GM12875 (cell line): ENCODE measurements around the gene ROPN1L.
A peak's percentile ranks its signal among the peaks of the same experiment; 100 is the strongest.
"Not testable (repeated sequence)": the region's sequence is repeated elsewhere in the genome, so short reads cannot be mapped to it uniquely, and the experiment has no call there.

Source experiments
- H3K4me3 ChIP-seq: one replicate; pipeline ENCODE4 v1.5.1; 2011; ENCODE audit warnings: low read depth, low read length, control low read depth
- TF ChIP-seq, protein P1 (sequence below): IDR thresholded peaks from 2 replicates; pipeline ENCODE4 v1.5.1; 2011; ENCODE audit warnings: low read depth, mild to moderate bottlenecking, control low read depth, inconsistent platforms, low read length, moderate library complexity, borderline replicate concordance; ENCODE audit not compliant: insufficient read depth

ROPN1L gene

DNA sequence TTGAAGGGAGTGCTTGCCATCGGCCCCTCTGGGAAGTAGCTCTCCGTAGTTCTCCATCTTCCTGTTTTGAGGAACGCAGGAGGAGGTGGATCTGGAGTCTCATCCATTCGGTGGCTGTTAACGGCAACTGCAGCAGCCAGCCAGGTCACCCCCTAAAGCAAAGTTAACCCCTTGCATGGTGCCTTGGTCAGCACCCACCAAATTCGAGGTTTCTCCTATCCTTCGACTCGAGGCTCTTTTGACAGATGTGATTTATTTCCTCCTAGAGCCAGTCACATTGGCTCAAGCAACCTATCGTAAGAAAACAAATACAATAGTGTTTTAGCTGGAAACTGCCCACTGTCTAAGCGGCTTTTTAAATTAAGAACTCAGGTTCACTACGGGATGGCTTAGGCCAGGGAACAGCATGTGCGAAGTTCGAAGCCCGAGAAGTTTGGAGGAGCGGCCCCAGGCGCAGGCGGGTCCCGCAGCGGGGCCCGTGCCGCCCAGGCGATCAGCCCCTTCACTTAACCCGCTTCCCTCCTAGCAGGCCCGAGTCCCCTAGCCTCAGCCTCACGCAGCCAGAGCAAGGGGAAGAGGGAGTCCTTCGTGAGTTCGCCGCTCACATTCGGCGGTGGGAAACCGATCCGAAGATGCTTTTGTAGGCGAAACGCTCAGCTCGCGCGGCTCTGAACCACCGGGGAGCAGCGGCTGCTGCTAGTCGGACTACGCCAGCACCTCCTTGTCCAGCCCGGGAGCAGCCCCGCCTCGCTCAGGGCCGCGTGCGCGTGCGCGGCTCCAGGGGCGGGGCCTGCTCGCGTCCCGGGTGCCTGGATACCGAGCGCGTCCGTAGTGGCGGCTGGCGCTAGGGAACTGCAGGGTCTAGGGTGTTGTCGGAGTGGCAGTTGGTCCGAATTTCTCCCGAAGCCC lies at the start of gene ROPN1L:
ROPN1L (plus strand) TSS at position 797 of the 909 bp plus-strand sequence. CDS start 289 bp downstream, outside the sequence.
- H3K4me3 ChIP-seq, result peak within 1 kb of the TSS; percentile 85
- TF ChIP-seq, protein P1, sequence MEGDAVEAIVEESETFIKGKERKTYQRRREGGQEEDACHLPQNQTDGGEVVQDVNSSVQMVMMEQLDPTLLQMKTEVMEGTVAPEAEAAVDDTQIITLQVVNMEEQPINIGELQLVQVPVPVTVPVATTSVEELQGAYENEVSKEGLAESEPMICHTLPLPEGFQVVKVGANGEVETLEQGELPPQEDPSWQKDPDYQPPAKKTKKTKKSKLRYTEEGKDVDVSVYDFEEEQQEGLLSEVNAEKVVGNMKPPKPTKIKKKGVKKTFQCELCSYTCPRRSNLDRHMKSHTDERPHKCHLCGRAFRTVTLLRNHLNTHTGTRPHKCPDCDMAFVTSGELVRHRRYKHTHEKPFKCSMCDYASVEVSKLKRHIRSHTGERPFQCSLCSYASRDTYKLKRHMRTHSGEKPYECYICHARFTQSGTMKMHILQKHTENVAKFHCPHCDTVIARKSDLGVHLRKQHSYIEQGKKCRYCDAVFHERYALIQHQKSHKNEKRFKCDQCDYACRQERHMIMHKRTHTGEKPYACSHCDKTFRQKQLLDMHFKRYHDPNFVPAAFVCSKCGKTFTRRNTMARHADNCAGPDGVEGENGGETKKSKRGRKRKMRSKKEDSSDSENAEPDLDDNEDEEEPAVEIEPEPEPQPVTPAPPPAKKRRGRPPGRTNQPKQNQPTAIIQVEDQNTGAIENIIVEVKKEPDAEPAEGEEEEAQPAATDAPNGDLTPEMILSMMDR, result no peak

DNA sequence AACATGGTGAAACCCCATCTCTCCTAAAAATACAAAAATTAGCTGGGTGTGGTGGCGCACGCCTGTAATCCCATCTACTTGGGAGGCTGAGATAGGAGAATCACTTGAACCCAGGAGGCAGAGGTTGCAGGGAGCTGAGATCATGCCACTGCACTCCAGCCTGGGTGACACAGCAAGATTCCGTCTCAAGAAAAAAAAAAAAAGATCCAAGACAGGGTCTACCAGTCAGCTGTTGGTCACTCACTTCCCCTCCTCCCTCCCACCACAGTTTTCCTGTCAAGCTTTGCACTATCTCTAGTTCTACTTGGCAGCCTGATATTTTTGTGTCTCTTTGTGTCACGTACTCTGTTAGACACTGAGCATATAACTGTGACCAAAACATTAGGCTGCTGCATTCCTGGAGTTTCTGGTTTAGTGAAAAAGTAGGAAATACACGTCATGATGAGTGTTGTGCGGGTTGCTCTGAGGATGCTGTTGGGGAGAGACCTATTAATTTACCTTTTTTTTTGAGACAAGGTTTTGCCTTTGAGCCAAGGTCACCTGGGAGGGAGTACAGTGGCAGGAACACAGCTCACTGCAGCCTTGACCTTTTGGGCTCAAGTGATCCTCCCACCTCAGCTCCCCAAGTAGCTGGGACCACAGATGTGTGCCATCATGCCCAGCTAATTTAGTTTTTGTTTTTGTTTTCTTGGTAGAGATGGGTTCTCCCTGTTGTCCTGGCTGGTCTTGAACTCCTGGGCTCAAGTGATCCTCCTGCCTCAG lies 48.9 kb upstream of the ROPN1L start:
- not testable (repeated sequence) for H3K4me3 ChIP-seq

DNA sequence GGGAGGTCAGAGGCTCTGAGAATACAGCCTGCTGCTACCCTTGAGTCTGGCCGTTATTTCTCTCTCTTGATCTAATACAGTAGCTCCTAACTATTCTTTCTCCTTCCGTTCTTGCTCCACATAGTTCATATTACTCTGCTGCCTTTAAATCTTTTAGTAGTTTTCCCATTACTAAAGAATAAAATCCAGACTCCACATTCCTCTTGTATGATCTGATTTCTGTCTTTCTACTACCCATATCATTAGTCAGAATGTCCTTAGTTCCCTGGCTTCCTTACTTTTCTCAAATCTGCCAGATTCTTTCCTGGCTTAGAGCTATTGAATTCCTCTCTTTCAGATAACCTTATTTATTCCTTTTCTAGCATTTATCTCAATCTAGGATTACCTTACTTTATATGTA lies 48.2 kb upstream of the ROPN1L start:
- TF ChIP-seq, protein P1, result no peak

DNA sequence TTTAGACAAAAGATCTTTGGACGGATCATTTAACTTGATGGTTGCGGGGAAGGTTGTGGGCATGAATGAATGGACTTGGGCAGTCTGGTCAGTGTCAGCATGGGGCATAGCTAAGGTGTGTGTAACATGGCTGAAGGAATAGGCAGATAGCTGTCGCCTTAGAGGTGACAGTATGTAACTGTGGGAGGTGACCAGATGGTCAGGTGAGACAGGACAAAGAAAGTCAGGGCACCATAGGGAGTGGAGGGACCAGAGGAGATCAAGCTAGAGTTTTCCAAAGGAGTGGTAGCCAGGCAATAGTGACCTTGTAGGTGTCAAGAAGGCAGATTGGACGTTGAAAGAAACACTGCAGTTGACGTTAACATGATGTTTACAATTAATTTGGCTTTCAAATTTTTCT lies 45.1 kb upstream of the ROPN1L start:
- TF ChIP-seq, protein P1, result no peak
- no peak overlapping the region for H3K4me3 ChIP-seq

More for the DNA sequence above, 48.2 kb upstream of the ROPN1L start:
- H3K4me3 ChIP-seq, result no peak overlapping the region

DNA sequence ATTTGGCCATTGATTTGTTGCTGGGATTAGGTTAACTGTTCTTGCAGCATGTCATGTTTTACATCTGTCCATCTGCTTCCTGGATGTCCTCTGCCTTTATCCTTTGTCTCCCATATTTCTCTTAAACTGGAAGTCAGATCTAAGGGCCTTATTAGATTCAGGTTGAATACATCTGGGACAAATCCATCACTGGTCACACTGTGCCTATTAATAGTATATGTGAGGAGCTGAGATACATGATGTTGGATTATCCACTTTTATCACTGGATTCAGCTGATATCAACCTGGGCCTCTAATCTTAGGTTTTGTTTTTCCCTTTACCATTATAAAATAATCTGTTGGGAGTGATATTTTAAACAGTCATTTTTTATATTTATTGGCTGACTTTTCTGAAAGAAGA lies 41.8 kb upstream of the ROPN1L start:
- TF ChIP-seq, protein P1, result no peak
- H3K4me3 ChIP-seq, result no peak overlapping the region

DNA sequence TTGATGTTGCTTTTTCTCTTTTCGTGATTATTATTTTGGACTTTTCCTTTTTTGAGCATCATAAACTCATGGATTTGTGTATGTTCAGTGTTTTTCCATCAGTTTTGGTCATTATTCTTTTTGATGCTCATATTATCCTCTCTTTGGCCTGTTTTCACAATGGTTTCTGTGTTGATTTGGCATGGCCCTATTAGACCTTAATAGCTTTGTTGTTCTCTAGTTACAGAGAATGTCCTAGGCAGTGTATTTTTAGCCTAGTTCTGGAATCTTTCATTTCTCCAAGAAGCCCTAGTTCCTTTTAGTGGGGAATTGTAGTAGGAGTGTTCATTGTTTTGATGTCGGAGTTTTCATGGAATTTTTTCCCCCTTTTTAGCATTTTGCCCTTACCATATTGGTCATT lies 41.3 kb upstream of the ROPN1L start:
- TF ChIP-seq, protein P1, result no peak

DNA sequence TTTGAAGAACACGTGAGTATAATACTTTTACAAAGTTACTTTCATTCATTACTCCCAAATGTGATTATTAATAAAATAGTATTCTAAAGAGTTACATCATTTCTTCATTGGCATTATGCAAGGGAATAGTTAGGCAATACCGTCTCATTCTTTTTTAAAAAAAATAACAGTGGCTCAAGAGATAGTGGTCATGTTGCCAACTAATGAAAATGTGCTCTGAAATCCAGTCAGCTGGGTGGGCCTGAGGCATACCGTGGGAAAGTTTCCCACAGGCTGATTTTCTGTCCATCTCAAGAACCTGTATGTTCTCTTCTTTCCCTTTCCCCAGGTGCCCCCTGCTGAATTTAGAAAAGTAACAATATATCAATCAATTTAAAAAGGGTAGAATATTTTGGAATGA lies 40.8 kb upstream of the ROPN1L start:
- TF ChIP-seq, protein P1, result no peak
- no peak overlapping the region for H3K4me3 ChIP-seq

More for the DNA sequence above, 41.3 kb upstream of the ROPN1L start:
- no peak overlapping the region for H3K4me3 ChIP-seq
